ENCODE data around the gene RPL41. TPM values are rescaled to one million over a fixed set of nuclear protein-coding genes. Genes with fewer than 3 reads are reported as not detected.
A peak's percentile ranks its signal among the peaks of the same experiment; 100 is the strongest.

Gene RPL41
- total and polyA plus RNA-seq, 9 of the 15 experiments (the other 6 are each of a cell fraction or from before 2014, with no cell fraction given) = 3,403 to 11,276 (median 5,604) TPM

DNA sequence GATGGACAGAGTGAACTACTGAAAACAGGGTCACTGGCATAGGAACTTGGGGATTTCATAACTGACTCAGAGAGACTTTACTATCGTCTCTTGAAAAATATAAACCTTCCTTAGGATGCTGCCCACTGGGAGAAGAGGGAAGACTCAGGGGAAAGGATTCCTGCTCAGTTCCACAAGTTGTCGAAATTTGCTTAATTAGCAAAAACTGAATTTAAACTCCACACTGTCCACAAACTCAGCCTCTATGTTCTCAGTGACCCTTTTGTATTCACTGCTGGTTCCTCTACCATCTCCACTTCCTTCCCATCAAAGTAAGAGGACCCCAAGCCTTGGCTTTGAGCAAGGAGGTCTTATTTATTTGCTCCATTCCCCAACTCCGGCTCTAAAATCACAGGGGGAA is 28.8 kb downstream of the RPL41 start:
- Histone ChIP-seq H3K27ac (ENCODE audit: extremely low read depth, low read depth, low read length) (no peak overlapping the region), H3K27me3 (ENCODE audit: control insufficient read depth in 2 of 2, insufficient read depth in 2 of 2, low read length in 2 of 2) (no peaks in the 10 kb centered on the region), H4K20me1 (replicated peaks; ENCODE audit: control insufficient read depth, insufficient read depth, low read length) (0 out of 2 replicates have a peak, but pooled peaks cover 3% of the 10 kb centered on the region), H3K9ac (ENCODE audit: insufficient read depth in 1 of 2, low read depth in 2 of 2, low read length in 2 of 2) (no peak overlapping the region), H3K9me1 (ENCODE audit: control insufficient read depth, insufficient read depth, low read length) (no peaks in the 10 kb centered on the region), H2AFZ (ENCODE audit: low read depth, low read length) (no peak overlapping the region), H3K4me3 (no peak overlapping the region), H3K4me1 (replicated peaks in 1 of 2; ENCODE audit: control insufficient read depth in 2 of 2, insufficient read depth in 2 of 2, low read length in 2 of 2) (peaks cover 2 to 4% of the 10 kb centered on the region in 2 experiments; a peak in 2 of 5 replicates), H3K79me2 (ENCODE audit: control insufficient read depth, insufficient read depth, low read length) (no peaks in the 10 kb centered on the region), H3K36me3 (ENCODE audit: control insufficient read depth, insufficient read depth, low read length) (peaks cover 56% of the 10 kb centered on the region), H3K9me3 (replicated peaks; ENCODE audit: control insufficient read depth, insufficient read depth, low read depth, low read length) (no peaks in the 10 kb centered on the region), H3K4me2 (ENCODE audit: insufficient read depth, low read length) (no peak overlapping the region)
- in situ Hi-C loops (cut with MboI) (no loop called here), intact Hi-C loops (cut with micrococcal nuclease) (no loop called here)
- WGBS (ENCODE audit: insufficient coverage, low coverage, missing lambda C conversion rate) = 90% methylated on average over 2 of the region's 3 CpGs
- no TSS peak for BruUV-seq (replicated peaks)
- ATAC-seq (peak; percentile 1), DNase-seq (ENCODE audit: extremely low read depth in 1 of 4, low spot score in 3 of 4) (no peak), FAIRE-seq (no peak)
- POLR2A ChIA-PET = interaction anchor here (0.6 to 1.7 kb wide), 6 partner anchors 9 to 99 kb away, joined by 3 to 7 read pairs (median 4); no protein-coding TSS in a partner anchor
- CTCF ChIA-PET (ENCODE audit: low intra/inter-chr PET ratio) = no interaction called here
- TF ChIP-seq ZBED1 (IDR thresholded peaks at IDR 0.05) = no peak
- TF ChIP-seq TEAD4 (IDR thresholded peaks at IDR 0.05; ENCODE audit: low read length) = no peak
- no peak for TF ChIP-seq TEAD4 (CRISPR knock-in tag; IDR thresholded peaks at IDR 0.05; ENCODE audit: borderline replicate concordance)
- no peak for TF ChIP-seq SMARCC2 (IDR thresholded peaks at IDR 0.05; ENCODE audit: low read depth)
- no peak for TF ChIP-seq MYBL2 (IDR thresholded peaks at IDR 0.05; ENCODE audit: low read depth)
- no peak for TF ChIP-seq MYBL2 (CRISPR knock-in tag; IDR thresholded peaks at IDR 0.05; ENCODE audit: borderline replicate concordance)
- no peak for TF ChIP-seq RFX7 (CRISPR knock-in tag; IDR thresholded peaks at IDR 0.05)
- TF ChIP-seq, protein P1, sequence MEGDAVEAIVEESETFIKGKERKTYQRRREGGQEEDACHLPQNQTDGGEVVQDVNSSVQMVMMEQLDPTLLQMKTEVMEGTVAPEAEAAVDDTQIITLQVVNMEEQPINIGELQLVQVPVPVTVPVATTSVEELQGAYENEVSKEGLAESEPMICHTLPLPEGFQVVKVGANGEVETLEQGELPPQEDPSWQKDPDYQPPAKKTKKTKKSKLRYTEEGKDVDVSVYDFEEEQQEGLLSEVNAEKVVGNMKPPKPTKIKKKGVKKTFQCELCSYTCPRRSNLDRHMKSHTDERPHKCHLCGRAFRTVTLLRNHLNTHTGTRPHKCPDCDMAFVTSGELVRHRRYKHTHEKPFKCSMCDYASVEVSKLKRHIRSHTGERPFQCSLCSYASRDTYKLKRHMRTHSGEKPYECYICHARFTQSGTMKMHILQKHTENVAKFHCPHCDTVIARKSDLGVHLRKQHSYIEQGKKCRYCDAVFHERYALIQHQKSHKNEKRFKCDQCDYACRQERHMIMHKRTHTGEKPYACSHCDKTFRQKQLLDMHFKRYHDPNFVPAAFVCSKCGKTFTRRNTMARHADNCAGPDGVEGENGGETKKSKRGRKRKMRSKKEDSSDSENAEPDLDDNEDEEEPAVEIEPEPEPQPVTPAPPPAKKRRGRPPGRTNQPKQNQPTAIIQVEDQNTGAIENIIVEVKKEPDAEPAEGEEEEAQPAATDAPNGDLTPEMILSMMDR (IDR thresholded peaks at IDR 0.05 in 2 of 3, conservative IDR thresholded peaks at IDR 0.05 in 1 of 3; ENCODE audit: insufficient read depth in 2 of 3, low read depth in 1 of 3, low read length in 3 of 3) = no peak
- TF ChIP-seq ZEB2 (IDR thresholded peaks at IDR 0.05) = no peak
- peak; percentile 51 for TF ChIP-seq POLR2B (IDR thresholded peaks at IDR 0.05; ENCODE audit: low read depth, partially characterized antibody)
- no peak for TF ChIP-seq CBX3 (IDR thresholded peaks at IDR 0.05; ENCODE audit: borderline replicate concordance in 1 of 2, low read length in 2 of 2)
- TF ChIP-seq HNRNPUL1 (IDR thresholded peaks at IDR 0.05; ENCODE audit: low read length) = no peak
- no peak for TF ChIP-seq CBFA2T3 (IDR thresholded peaks at IDR 0.05)
- no peak for TF ChIP-seq ZC3H8 (IDR thresholded peaks at IDR 0.05)
- peak; percentile 72; the same call in 1 of the 2 replicates for TF ChIP-seq MAFK (IDR thresholded peaks at IDR 0.05; ENCODE audit: low read length)
- no peak for TF ChIP-seq ZNF436 (CRISPR knock-in tag; IDR thresholded peaks at IDR 0.05)
- peak; percentile 81 for TF ChIP-seq MAFF (IDR thresholded peaks at IDR 0.05; ENCODE audit: low read length)
- TF ChIP-seq C11orf30 (IDR thresholded peaks at IDR 0.05; ENCODE audit: low read depth) = peak; percentile 89
- TF ChIP-seq DIDO1 (tag; IDR thresholded peaks at IDR 0.05; ENCODE audit: low read depth) = no peak
- no peak for TF ChIP-seq BMI1 (IDR thresholded peaks at IDR 0.05; ENCODE audit: low read length)
- no peak for TF ChIP-seq SRF (CRISPR knock-in tag; IDR thresholded peaks at IDR 0.05)
- TF ChIP-seq MAFG (tag; conservative IDR thresholded peaks at IDR 0.05) = peak; percentile 80
- TF ChIP-seq ZNF316 (IDR thresholded peaks at IDR 0.05) = peak; percentile 93
- TF ChIP-seq NUFIP1 (IDR thresholded peaks at IDR 0.05; ENCODE audit: partially characterized antibody) = no peak
- TF ChIP-seq POLR2AphosphoS2 (IDR thresholded peaks at IDR 0.05; ENCODE audit: low read length) = peak; percentile 4; the same call in 1 of the 2 replicates

All from K562 (cell line).